MV-4-11 (cell line): ENCODE data around the gene PTOV1.

Source experiments
- DNase-seq: peaks from one replicate; lab custom pipeline; 2025; lab: John Stamatoyannopoulos, UW

PTOV1 gene

DNA sequence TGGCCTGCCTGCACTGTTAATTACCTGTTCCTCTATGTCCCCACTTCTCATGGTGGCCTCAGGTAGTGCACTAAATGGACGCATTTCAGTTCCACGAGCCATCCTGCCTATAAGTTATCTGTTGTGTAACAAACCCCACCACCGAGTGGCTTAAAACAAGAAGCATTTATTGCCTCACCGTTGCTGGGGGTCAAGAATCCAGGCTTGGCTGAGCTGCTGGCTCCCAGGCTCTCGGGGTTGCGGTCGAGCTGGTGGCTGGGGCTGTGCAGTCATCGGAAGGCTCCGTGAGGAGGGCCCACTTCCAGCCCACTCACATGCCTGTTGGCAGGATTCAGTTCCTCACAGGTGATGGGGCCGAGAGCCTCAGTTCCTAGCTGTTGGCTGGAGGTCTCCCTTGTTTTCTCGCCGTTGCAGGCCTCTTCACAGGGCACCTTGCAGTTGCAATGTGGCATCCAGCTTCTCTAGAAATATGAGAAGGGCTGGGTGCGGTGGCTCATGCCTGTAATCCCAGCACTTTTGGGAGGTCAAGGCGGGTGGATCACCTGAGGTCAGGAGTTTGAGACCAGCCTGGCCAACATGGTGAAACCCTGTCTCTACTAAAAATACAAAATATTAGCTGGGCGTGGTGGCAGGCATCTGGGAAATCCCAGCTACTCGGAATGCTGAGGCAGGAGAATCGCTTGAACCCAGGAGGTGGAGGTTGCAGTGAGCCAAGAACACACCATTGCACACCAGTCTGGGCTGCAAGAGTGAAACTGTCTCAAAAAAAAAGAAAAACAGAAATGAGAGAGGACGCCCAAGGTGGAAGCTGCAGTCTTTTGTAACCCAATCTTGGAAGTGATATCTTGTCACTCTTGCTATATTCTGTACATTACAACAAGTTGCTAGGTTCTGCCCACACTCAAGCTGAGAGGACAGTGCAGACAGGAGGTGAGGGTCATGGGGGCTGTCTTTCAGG lies 6.5 kb upstream of the PTOV1 start:
- DNase-seq: peak; percentile 99

DNA sequence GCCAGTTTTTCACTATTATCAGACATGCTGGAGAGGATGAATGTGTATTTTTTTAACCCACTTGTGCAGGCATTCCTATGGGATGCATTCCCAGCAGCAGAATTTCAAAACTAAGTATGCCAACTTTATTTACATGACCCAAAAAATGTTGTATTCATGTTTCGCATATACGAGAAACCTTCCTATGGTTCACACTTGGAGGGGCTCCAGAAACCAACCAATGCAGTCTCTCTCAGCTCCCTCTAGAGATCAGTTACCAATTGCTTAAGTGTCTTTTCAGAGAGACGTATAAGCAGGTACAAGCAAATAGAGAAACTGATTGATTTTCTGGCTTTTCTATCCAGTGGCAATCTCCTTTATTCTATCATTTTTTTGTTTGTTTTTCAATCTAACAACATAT lies 5.5 kb upstream of the PTOV1 start:
- DNase-seq: no peak

DNA sequence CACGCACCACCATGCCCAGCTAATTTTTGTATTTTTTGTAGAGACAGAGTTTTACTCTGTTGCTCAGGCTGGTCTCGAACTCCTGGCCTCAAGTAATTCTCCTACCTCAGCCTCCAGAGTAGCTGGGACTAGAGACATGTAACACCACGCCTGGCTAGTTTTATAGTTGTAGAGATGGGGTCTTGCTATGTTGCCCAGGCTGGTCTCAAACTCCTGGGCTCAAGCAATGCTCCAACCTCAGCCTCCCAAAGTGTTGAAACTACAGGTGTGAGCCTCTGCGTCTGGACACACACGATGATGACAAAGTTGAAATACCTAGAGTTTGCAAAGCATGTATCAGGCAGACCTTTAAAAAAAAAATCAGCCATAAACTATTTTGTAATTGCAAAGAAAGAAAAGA lies 4.6 kb upstream of the PTOV1 start:
- DNase-seq: no peak

DNA sequence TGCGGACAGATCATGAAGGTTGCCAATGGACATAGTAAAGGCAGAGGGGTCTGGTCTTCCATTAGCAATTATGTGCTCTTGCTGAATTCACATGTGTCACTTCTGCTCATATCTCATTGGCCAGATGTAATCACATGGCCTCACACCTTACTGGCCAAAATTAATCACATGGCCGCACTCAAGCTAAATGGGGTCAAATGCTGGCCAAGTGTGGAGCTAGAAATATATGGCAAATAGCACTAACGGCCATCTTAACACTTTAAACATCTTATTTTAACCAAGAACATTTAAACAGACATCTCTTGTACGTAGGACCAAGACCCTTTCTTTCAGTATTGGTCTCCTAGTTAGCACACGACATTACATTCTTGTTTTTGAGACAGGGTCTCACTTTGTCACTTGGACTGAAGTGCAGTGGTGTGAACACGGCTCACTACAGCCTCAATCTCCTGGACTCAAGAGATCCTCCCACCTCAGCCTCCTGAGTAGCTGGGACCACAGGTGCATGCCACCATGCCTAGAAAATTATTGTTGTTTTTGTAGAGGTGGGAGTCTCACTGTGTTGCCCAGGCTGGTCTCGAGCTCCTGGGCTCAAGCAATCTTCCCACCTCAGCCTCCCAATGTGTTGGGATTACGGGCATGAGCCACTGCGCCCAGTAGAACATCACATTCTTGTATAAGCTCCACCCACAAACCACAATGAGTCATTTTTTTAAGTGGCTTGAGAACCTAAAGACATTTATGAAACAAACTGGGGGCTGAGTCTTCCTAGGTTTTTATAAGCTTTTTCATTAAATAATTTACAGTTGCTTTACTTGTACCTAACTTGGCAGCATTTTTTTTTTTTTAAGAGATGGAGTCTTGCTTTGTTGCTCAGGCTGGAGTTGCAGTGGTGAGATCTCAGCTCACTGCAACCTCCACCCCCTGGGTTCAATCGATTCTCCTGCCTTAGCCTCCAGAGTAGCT lies 2.9 kb upstream of the PTOV1 start:
- DNase-seq: peak; percentile 94

DNA sequence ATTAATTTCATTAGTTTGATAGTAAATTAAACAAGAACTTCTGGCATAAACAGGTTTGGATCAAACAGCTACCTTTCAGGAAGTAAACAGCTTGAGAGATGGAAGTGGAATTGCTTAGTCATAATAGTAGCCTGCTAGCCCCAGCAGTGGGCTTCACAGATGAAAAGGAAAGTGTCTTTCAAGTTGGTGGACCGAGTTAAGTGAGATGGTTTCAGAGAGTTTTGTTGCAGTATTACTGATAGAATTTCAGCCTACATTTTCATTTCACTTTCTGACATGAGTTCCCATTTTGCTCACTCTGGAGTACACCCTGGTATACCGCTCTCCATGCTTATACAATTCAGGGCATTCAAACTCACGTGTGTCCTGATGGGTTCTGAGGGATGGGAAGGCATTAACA lies 2.0 kb upstream of the PTOV1 start:
- DNase-seq: peak; percentile 33

DNA sequence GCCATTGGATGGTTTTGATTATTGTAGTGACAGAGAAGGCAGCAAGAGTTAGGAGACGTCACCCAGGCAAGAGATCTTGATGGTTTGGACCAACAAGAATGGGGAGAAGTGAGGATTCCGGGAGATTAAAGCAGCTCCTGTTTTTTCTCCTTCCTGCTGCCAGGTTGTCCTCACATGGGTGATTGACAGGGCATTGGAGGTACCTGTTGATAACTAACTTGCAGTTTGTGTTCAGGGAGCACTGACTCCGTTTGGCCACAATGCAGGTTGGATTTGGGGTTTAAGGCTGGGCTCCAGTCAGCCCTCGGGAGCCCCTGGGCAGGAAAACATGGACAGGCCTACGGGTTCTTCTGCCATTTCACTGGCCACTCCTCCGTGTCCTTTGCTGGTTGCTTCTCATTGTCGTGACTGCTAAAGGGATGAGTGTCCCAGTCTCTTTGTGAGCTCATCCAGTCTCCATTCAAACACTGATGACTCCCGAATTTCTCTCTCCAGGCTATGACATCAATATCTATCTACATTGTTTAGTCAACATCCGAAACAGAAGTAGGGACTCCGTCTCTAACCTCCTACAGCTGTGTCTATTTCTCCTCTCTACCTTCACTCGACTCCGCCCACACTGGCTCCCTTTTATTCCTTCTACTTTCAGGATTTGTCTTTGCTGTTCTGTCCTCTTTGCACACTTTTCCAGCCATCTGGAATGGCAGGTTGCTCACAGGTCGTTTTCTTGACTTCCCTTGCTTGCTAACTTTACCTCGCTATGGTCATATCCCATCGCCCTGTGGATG lies 1.3 kb upstream of the PTOV1 start:
- DNase-seq: no peak

DNA sequence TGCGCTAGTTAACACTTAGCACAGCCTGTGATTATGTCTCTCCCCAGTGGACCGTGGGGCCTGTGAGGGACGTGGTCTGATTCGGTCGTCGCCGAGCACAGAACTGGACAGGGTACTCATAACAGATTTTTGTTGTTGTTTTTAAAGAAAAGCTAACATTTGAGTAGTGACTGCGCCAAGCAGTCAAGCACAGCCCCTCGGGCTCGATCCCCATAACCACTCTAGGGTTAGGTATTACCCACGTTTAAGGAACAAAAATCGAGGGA lies 805 bp upstream of the PTOV1 start:
- DNase-seq: no peak

DNA sequence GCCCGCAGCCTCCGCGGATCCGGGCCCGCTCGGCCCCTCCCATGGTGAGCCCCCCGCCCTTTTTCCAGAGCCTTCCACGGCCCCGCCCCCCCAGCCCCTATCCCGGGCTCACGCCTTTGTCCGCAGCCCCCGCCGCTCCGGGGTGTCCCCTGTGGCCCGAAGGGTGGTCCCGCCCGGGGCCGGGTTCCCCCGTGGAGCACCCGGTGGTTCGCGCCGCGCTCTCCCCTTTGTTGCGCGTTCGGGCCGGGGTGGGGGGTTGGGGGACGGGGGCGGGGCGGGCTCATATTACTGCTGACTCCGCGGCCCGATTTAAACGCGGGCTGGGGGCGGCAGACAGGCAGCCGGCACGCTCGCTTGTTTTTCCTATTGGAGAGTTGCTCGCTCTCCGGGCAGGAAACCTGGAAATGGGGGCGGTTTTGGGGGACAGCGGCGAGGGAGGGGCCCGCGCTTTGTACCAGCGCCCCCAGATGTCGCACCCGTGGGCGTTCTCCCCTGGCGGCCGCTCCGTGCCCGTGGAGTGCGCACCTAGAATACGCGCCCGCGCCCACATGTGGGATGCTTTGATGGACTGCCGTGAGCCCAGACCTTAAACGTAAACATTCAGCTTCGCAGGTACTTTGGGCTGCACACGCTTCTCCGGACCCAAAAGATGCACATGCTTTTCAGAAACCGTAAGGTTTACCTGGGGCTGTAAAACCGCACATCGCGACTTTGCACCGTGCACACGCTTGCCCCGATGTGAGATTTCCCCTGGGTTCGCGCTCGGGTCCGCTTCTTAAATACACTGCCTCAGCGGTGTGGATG lies 699 bp downstream of the PTOV1 start:
- no peak for DNase-seq

DNA sequence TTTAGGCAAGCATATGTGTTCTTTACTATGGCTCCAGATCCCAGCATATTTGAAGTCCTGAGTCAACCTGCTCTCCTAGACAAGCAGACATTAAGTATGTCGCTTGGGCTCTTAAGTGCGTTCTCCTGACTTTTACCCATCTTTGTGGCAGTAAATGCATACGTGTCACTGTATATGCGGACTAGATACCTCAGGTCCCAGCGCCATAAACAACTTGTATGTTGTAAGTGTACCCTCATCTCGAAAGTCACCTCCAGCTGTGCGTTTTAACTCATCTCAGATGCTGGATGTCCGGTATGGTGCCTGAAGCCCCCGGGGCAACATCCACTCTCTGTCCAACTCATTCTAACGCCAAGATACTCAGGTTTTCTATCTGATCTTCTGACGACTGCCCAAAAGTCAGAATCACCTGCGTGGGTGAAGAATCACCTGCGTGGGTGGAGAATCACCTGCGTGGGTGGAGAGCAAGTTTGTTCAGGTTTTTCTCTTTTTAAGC lies 1.7 kb downstream of the PTOV1 start:
- DNase-seq: no peak

DNA sequence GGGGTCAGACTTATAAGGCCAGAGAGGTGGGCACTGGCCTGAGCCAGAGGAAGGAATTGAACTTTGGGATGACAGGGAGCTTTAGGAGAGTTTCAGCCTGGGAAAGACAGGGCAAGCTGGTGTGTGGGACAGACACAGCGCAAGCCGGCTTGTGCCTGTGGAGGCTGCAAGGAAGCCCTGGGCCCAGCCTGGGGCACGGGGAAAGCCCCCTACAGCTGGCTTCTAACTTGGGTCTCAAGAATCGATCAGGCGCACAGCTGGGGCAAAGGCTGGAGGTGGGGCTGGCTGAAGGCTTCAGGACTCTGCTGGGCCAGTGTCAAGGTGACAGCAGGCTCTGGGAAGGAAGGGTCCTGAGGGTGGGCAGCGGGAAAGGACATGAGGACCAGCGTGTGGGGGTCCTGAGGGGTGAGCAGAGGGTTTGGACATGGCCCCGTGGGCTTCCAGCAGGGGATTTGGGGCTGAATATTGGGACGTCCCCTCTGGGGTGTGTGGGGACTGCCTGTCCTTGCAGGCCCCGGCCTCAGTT lies 3.0 kb downstream of the PTOV1 start:
- no peak for DNase-seq

DNA sequence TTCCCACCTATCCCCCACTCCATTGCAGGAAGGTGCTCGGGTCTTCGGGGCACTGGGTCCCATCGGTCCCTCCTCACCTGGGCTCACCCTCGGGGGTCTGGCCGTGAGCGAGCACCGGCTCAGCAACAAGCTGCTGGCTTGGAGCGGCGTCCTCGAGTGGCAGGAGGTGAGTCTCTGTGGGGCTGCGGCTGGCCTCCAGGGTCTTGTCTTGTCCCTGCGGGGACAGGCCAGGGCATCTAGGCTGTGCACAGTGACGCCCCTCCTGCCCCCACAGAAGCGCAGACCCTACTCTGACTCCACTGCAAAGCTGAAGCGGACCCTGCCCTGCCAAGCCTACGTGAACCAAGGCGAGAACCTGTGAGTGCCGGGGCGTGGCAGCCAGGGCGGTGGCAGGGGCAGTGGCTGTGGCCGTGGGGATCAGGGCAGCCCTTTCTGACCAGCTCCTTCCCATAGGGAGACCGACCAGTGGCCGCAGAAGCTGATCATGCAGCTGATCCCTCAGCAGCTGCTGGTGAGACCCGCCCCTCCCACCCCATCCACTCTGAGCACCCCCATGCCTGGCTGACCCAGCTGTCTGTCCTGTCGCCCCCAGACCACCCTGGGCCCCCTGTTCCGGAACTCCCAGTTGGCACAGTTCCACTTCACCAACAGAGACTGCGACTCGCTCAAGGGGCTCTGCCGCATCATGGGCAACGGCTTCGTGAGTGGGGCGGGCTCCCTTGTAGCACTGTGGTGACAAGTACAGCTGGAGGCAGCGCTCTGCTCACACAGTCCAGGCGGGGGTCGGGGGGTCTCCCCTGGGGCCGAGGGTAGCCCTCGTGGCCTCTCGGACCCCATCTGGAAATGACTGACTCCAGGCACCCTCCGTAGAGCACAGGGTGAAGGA lies 3.7 kb downstream of the PTOV1 start:
- no peak for DNase-seq

DNA sequence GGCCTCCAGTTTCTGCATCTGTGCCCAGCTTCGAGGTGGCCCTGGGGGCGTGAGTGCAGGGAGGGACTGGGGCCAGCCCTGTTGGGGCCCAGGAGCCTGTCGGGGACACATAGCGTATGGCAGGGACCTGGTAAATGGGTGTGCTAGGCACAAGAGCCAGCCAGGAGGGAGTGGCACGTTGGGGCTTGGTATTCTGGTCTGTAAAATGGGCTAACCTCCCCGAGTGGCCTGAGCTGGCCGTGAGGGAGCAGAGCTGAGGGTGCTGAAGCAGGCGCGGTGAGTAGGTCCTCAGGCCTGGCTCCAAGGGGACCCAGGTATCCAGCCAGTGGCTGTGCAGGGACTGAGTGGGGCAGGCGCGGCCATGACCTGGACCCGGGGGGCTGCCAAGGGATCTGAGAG lies 4.3 kb downstream of the PTOV1 start:
- DNase-seq: no peak

DNA sequence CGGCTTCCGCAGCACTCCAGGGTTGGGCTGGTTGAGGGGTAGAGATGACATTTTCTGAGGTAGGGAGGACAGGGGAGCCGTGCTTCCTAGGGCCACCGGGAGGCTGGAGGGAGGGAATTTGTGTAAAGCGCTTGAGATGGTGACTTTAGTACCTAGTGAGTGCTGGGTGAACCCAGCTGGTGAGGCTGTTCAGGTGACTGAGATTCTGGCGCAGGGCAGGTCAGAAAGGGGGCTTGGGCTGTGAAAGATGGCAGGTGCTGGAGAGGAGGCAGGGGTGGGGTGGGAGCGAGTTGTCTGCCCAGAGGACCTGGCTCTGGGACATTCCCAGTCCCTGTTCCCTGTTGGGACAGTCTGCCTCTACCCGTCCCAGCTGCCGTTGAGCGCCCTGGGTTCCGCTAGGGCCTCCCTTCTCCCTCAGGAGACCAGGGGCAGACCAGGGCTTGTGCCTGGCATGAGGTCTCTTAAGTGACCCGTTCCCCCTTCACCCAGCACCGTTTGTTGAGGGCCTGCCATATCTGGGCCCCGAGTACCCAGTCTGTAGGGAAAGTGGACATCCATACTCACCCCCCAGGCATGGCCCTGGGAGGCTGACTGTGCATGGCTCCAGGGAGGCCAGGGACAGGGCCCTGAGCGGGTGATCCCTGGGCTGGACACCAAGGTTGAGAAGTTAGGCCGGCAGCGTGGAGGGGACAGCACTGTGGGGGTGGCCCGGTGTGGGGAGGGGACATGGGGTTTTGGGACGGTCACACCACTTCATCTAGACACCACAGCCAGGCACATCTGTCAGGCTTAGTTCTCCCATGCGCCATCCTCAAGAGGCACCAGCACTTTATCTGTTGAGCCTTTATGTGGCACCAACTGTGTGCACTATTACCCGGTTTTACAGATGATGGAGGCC lies 5.0 kb downstream of the PTOV1 start:
- DNase-seq: no peak

DNA sequence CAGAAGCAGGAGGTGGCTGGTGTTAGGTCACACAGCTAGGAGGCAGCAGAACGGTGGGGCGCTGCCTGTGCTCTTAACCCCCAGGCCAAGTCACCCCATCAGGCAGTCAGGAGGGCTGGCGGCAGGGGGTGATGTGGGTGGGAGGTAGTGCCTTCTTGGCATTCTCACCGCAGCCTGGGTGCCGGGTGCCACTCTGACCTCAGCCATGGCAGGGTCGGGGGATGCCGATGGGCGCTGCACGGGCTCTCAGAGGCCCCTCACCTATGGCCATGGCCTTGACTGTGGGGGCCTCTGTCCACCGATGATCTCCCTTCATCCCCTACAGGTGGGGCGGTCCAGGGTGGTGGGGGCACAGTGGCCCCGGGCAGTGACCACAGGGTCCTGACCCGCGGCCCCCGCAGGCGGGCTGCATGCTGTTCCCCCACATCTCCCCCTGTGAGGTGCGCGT lies 5.6 kb downstream of the PTOV1 start:
- DNase-seq: no peak

DNA sequence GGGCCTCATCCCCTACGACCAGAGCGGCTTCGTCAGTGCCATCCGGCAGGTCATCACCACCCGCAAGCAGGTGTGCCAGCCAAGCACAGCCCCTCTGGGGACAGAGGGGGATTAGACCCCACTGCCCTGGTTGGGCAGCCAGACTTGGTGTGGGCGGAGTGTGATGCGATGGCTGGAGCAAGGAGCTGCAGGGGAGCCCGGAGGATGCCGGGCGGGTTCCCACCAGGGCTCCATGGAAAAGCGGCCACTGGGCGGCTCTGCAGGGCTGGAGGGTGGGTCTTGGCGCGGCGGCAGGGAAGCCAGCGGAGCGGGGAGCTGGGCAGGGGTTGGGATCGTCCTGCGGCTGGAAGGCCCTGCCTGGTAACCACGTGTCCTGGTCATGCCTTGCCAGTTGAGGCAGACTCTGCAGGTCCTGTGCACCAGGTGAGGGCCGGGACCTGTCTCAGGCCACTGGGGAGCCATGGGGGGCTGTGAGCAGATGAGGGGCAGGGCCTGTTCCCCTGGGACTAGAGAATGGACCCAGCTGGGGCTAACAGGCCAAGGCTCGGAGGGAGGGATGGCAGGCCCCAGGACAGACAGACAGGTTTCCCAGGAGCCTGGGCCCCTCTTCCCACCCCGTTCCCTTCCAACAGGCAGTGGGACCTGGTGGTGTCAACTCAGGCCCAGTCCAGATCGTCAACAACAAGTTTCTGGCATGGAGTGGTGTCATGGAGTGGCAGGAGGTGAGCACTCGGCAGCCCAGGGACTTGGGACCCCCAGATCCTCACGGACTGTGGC lies 6.3 kb downstream of the PTOV1 start:
- no peak for DNase-seq

DNA sequence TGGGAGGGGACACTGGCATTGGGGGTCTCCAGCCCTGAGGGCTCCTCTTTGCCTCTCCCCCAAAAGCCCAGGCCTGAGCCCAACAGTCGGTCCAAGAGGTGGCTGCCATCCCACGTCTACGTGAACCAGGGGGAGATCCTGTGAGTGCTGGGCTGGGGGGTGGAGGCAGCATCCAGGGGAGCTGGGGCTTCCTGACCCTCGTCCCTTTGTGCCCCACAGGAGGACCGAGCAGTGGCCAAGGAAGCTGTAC lies 6.8 kb downstream of the PTOV1 start:
- DNase-seq: no peak

DNA sequence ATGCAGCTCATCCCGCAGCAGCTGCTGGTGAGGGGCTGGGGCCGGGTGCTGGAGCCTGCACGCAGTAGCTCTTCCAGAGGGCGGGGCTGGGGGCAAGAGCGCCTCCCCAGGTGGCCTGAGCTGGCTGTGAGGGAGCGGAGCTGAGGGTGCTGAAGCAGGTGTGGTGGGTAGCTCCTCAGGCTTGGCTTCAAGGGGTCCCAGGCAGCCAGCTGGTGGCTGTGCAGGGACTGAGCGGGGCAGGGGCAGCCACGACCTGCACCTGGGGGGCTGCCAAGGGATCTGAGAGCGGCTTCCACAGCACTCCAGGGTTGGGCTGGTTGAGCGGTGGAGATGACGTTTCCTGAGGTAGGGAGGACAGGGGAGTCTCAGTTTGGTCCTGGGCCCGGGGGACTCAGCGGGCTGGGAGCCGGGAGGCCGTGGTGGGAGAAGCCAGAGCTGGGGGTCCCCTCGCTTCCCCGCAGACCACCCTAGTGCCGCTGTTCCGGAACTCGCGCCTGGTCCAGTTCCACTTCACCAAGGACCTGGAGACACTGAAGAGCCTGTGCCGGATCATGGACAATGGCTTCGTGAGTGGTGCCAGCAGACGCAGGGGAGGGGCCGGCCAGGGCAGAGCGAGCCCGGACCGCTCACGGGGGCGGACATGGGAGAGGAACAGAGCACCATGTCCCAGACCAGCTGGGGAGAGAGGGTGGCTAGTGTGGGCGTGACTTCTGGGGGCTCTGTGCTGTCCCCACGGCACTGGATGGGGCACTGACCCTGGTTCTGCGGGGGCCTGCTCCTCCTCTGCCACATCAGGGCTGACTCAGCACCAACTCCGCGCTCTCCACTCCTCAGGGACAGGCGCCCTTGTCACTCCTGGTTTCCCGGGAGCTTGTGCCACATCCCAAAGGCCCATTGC lies 7.4 kb downstream of the PTOV1 start:
- no peak for DNase-seq
